Fibroblast of peridontal ligament (primary cell): ENCODE data around the gene ARMH4.

Source experiments
- DNase-seq: peaks from one replicate; pipeline ENCODE4 v3.0.0-alpha.2; 2010; ENCODE audit errors: extremely low read depth

ARMH4 gene

DNA sequence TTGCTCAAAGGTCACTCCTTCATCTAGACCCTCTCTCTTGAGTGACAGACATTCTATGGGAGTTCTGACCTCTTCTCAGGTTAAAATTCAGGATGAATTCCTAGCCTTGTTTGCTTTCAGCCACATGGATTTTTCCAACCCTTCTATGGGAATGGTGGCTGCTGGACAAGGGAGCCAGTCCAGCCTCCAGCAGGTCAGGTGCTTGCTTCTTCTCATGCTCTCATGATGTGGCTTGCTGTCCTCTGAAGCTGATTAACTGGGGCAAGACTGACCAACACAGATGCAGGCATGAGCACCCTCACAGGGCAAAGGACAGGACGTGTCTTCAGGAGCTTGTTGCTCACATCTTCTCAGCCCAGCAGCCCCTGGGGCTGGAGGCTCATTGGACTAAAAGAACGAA lies 188.9 kb downstream of the ARMH4 start:
- no peak for DNase-seq

DNA sequence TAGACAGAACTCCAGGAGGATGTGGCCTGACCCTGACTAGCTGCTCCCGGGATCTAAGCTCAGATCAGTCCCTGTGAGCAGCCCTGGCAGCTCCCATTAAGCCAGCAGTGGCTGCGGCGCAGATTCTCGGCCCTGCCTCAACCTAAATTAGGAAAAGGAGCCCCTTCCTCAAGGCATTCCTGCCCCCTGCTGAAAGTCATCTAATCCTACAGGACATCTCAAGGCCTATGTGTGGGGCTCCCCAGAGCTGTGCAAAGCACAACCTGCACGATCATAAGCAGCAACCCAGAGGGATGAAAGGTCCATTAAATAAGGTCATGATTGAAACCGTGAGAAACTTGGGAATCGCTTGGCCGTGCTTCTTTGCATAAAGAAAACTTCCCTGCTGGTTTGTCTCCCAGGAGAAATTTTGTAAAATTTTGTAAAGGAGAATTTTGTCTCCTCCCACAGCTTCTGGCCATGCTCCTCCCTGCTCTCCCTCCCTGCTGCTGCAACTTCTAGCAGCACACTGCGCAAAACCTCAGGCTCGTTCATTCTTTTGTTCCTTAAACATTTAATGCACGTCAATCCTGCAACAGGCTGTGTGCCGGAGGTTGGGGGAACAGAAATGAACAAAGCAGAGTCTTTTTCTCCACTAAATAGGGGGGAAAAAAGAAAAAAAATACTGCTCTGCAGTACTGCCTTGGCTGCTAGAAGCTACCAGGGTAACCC lies 189.5 kb downstream of the ARMH4 start:
- peak; percentile 5 for DNase-seq

DNA sequence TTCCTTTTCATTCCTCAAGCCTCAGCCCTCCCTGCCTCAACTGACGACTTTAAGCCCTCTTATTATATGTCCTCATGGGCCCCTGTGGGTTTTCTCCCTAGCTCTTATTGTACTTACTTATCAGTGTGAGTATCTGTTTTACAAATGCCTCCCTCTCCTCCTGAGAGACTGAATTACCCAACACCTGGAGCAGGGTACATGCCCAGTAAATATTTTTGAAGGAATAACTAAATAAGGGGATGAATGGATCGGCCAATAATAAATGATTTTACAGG lies 190.3 kb downstream of the ARMH4 start:
- DNase-seq, result no peak

DNA sequence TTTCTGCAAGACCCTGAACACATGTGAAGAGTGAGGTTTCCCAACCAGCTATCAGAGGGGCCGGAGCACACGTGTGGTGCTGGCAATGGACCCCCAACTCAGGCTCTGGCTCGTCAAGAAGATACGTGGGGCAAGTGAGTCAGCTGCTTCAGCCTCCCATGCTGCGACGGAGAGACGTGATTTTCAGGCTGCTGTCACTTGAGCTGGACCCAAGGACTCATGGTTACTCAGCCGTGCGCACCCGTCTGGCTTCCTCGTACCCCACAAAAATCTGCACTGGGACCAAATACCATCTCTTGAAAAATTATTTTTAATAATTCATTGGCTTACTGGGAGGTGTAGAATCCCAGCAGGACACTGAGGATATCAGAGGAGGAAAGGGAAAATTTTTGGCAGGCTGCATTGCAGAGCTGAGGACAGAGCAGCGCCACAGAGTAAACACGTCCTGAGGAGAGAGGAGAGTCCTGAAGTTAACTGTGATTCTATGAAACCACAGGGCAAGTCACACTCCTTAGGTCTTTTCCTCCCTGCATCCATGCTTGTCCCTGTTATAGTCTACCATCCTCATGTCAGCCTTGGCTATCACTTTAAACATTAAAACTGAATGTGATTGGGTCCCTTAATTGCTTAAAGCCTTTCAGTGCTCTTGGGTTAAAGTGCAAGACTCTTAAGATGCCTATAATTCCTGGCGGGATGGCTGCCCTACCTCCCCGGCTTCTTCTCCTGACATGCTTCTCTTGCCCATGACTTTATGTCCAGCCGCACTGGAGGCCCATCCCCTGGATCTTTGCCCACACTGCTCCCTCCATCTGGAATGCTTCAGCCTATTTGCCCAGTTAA lies 190.8 kb downstream of the ARMH4 start:
- DNase-seq, result no peak

DNA sequence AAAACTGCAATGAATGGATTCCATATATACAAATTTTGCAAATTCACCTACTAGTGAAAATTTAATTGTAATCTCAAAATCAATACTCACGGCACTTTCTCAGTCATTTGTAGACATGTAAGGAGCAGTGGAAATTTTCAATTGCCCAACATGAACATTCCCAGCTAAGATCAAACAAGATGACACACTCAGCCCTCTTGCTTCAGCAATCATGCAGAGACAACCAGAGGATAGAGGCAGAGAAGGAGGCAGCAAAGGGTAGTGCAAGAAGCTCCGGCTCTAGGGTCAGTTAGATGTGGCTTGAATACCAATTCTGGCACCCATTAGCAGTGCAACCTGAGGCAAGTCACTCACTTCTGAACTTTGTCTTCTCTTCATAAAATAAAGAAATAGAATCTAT lies 194.6 kb downstream of the ARMH4 start:
- DNase-seq, result no peak
